GM19452 (cell line): ENCODE results near the gene PHKB.
"Not testable (repeated sequence)": the region's sequence is repeated elsewhere in the genome, so short reads cannot be mapped to it uniquely, and the experiment has no call there.

ENCODE experiments used
- ATAC-seq: cut with Tn5 transposase; IDR thresholded peaks from one replicate; pipeline ENCODE4 v1.9.1; 2021; ENCODE audit not compliant: unreplicated experiment

Gene PHKB

GRCh38 chr16:47460711-47461597 is at the start of gene PHKB, which contains the start of gene ITFG1:
TSS of gene PHKB (plus strand) at chr16:47461331. CDS start at chr16:47461351, 20 bp downstream.
TSS of gene ITFG1 (minus strand) at chr16:47461063. CDS start at chr16:47461045, 18 bp downstream.
- peak; percentile 75 for ATAC-seq

- ATAC-seq: no peak
These were observed 48.1 kb upstream of the PHKB start for GRCh38 chr16:47413041-47413440.

DNA sequence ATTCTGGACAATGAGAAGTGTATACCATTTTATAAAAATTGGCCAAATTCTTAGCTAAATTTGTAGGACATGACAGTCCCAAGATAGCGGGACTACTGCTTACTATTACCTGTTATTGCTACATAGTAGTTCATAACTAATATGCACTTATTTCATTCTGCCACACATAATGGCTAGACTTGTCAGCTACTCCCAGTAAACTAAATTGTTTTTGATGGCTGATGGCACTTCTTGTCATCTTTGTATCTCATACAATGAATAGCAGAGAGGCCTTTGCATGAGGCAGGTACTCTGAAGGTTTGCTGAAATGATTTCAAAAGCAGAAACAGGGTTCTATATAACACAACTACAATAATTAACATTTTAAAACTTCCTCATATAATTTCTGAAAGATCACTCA is 44.3 kb upstream of the PHKB start:
- no peak for ATAC-seq

GRCh38 chr16:47424846-47425245 is 36.3 kb upstream of the PHKB start:
- no peak for ATAC-seq

- no peak for ATAC-seq
These were observed 34.3 kb upstream of the PHKB start for GRCh38 chr16:47426806-47427205.

DNA sequence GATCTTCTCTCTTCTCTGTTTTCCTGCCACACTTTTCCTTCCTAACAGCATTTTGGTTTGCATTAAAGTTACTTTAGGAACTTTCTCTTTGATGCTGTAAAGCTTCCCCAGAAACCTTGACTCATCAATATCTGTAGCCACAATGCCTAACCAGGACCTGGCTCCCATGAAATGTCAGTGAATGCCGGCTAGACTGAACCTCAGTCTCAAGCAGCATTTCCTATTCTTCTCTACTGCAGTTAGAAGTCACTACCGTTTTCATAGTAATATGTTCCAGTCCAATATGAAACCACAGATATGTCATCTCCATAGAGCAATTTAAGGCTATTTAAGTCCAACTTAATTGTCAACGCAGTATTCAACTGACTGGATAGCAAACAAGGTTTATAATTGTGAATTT is 29.2 kb upstream of the PHKB start:
- no peak for ATAC-seq

DNA sequence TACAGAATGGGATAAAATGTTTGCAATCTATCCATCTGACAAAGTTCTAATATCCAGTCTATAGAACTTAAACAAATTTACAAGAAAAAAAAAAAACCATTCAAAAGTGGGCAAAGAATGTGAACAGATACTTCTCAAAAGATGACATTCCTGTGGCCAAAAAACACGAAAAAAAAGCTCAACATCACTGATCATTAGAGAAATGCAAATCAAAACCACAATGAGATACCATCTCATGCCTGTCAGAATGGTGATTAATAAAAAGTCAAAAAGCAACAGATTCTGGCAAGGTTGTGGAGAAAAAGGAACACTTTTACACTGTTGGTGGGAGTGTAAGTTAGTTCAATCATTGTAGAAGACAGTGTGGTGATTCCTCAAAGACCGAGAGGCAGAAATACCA is 26.9 kb upstream of the PHKB start:
- not testable (repeated sequence) for ATAC-seq

DNA sequence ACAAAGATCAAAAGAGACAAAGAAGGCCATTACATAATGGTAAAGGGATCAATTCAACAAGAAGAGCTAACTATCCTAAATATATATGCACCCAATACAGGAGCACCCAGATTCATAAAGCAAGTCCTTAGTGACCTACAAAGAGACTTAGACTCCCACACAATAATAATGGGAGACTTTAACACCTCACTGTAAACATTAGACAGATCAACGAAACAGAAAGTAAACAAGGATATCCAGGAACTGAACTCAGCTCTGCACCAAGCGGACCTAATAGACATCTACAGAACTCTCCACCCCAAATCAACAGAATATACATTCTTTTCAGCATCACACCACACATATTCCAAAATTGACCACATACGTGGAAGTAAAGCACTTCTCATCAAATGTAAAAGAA is 21.1 kb upstream of the PHKB start:
- ATAC-seq: not testable (repeated sequence)

DNA sequence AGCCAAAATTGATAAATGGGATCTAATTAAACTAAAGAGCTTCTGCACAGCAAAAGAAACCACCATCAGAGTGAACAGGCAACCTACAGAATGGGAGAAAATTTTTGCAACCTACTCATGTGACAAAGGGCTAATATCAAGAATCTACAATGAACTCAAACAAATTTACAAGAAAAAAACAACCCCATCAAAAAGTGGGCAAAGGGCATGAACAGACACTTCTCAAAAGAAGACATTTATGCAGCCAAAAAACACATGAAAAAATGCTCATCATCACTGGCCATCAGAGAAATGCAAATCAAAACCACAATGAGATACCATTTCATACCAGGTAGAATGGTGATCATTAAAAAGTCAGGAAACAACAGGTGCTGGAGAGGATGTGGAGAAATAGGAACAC is 18.2 kb upstream of the PHKB start:
- ATAC-seq: not testable (repeated sequence)

GRCh38 chr16:47446431-47446830 is 14.7 kb upstream of the PHKB start:
- ATAC-seq: no peak

- ATAC-seq: no peak
These were observed 12.1 kb upstream of the PHKB start for GRCh38 chr16:47448830-47449575.

- ATAC-seq: no peak
These were observed 11.3 kb upstream of the PHKB start for GRCh38 chr16:47449788-47450187.

- no peak for ATAC-seq
These were observed 2.8 kb upstream of the PHKB start for GRCh38 chr16:47458331-47458730.

DNA sequence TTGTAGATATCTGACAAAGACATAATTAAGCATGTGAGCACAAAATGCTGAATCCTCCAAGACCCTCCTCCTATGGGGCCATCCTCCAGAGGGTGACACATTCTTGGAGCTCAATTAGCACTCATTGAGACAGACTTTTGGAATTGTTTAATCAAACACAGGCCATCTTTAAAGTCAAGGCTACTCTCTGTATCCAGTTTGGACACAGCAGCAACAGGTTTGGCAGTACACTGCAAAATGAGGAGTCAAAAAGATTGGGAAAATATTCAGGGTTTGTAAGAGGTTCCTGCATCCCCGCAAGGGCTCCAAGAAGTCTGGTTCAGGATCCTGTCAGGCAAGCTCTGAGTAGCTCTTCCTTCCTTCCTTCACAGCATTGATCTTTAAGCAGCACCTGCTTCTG is 1.5 kb upstream of the PHKB start:
- ATAC-seq: no peak

DNA sequence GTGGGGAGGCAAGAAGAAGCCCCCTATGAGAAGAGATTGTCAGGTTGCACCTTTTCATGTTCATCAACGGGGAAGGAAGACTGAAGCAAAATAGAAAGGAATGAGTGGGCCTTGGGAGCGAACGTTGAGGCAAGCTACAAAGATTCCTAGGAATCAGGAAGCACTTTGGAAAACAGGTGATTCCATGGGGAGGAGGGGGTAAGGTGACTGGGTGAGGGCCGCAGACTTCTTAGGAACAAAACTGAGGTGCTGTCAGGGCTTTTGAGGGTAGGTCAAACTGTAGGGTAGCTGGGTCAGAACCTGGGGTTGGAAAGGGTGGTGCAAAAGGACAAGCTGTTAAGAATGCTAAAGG is 796 bp upstream of the PHKB start:
- ATAC-seq: no peak

DNA sequence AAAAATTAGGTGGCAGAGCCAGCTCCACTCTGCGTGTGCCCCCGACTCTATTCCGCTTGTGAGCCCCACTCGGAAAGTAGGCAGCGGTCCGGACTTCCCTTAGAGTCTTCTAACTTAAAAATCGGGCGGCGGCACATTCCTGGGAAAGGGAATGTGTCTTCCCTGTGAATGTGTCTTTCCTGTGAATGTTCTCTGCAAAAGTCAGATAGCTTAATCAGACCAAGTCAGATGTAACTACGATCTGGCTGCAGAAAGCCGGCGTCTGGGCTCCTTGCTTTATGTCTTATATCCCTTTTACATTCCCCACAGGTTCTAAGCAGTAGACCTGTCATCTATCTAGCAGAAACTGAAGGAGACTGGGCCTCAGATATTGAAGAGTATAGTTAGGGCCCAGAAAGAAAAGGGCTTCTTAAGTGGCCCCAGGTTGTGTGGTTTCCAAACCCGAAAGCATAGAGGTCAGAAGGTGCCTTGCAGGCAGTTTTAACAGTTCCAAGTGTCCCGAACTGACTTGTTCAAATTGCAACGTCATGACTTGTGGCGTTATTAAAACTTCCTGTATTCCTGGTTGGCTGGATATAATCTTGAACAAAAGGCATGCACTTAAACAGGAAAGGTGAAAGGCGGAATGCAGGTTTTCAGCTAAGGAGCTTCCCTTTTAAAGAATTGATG is 601 bp downstream of the PHKB start:
- no peak for ATAC-seq

- ATAC-seq: no peak
These were observed 2.9 kb downstream of the PHKB start for GRCh38 chr16:47463771-47464624.

GRCh38 chr16:47465919-47466630 is 4.9 kb downstream of the PHKB start:
- no peak for ATAC-seq

DNA sequence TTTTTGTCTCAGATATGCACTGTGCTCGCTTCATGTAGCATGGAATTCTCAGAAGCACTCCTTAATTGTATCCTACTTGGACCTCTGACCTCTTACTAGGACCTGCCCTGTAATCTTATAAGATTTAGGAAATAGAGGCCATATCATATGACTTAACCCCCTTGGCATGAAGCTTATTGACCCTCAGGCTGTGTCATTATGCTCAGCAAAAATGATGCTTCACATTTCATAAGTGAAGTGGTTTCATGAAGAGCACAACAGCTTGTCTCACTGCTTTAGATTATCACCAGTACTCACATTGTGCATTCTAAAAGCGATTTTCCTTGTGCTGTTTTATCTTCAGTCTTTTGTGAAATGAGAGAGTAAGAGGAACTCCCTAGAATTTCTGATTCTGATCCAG is 6.4 kb downstream of the PHKB start:
- ATAC-seq: no peak

- not testable (repeated sequence) for ATAC-seq
These were observed 7.0 kb downstream of the PHKB start for GRCh38 chr16:47468070-47468689.
